ENCODE data around the gene ENTPD5. TPM values are rescaled to one million over a fixed set of nuclear protein-coding genes. Genes with fewer than 3 reads are reported as not detected.

ENTPD5 gene
- total and polyA plus RNA-seq, 2 donors (not counting 1 experiment from before 2014, with no cell fraction given): 9.6 to 13.7 TPM

DNA sequence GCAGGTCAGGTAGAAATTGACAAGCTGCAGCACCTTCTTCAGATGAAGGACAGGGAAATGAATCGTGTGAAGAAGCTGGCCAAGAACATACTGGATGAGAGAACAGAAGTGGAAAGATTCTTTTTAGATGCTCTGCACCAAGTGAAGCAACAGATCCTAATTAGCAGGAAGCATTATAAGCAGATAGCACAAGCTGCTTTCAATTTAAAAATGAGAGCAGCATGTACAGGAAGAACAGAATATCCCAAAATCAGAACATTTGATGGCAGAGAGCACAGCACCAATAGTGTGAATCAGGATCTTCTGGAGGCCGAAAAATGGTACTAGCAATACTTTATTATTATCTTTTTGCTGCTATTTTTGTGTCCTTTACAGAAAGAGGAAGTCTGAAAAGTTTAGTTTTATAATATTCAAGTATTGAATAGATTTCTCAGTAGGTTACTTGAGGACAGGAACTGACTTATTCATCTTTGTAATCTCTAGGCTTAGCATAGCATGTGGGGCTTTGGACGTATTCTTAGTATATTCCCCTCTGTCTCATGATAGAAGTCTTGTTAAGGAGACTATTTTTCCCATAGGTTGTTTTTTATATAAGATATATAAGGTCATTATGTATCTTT, 30.9 kb upstream of the ENTPD5 start:
- Histone ChIP-seq H3K27me3 (ENCODE audit: control insufficient read depth, insufficient read depth, low read length) (no peaks in the 10 kb centered on the region), H3K36me3 (ENCODE audit: control insufficient read depth, insufficient read depth, low read length) (no peaks in the 10 kb centered on the region), H3K9me3 (ENCODE audit: control insufficient read depth, insufficient read depth, low read depth, low read length) (no peaks in the 10 kb centered on the region), H3K4me1 (ENCODE audit: control insufficient read depth, extremely low read depth, insufficient read depth, low read length) (no peaks in the 10 kb centered on the region), H4K20me1 (ENCODE audit: control insufficient read depth, extremely low read depth, insufficient read depth, low read length) (no peaks in the 10 kb centered on the region), H3K27ac (ENCODE audit: insufficient read depth, low read length) (no peak overlapping the region), H3K4me2 (ENCODE audit: extremely low read depth, insufficient read depth, low read length) (no peak overlapping the region), H2AFZ (ENCODE audit: low read length) (no peak overlapping the region), H3K9ac (ENCODE audit: insufficient read depth, low read length) (no peak overlapping the region), H3K4me3 (replicated peaks in 1 of 4; ENCODE audit: control extremely low read depth in 1 of 4, insufficient read depth in 1 of 4, low read depth in 3 of 4, low read length in 4 of 4) (no peak overlapping the region), H3K79me2 (ENCODE audit: control insufficient read depth, insufficient read depth, low read length) (no peaks in the 10 kb centered on the region)
- no peak for DNase-seq (ENCODE audit: low read depth in 2 of 2)
- TF ChIP-seq, protein P1, sequence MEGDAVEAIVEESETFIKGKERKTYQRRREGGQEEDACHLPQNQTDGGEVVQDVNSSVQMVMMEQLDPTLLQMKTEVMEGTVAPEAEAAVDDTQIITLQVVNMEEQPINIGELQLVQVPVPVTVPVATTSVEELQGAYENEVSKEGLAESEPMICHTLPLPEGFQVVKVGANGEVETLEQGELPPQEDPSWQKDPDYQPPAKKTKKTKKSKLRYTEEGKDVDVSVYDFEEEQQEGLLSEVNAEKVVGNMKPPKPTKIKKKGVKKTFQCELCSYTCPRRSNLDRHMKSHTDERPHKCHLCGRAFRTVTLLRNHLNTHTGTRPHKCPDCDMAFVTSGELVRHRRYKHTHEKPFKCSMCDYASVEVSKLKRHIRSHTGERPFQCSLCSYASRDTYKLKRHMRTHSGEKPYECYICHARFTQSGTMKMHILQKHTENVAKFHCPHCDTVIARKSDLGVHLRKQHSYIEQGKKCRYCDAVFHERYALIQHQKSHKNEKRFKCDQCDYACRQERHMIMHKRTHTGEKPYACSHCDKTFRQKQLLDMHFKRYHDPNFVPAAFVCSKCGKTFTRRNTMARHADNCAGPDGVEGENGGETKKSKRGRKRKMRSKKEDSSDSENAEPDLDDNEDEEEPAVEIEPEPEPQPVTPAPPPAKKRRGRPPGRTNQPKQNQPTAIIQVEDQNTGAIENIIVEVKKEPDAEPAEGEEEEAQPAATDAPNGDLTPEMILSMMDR (conservative IDR thresholded peaks at IDR 0.05 in 1 of 2, IDR thresholded peaks at IDR 0.05 in 1 of 2; ENCODE audit: low read depth in 1 of 2, low read length in 2 of 2): no peak
- TF ChIP-seq EZH2 (IDR thresholded peaks at IDR 0.05; ENCODE audit: low read length, missing control alignments): no peak

DNA sequence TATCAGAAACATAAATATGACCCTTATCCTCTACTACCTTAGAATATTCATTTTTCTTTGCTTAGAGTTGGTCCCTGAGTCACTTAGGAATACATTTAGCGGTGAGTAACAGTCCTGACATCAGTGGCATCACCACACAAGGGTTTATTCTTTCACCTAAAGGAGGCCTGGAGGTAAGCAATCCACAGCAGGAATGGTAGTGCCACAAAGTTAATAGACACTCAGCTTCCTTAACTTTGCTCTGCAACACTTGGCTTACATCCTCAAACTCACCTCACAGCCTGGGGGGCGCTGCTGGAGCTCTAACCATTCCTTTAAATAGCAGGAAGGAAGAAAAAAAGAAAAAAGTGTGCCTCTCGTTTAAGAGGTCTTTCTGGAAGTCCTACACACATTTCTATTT, 29.2 kb upstream of the ENTPD5 start:
- Histone ChIP-seq H3K27ac (ENCODE audit: insufficient read depth, low read length) (no peak overlapping the region), H3K9ac (ENCODE audit: insufficient read depth, low read length) (no peak overlapping the region), H3K9me3 (ENCODE audit: control insufficient read depth, insufficient read depth, low read depth, low read length) (no peaks in the 10 kb centered on the region), H3K36me3 (ENCODE audit: control insufficient read depth, insufficient read depth, low read length) (no peaks in the 10 kb centered on the region), H3K27me3 (ENCODE audit: control insufficient read depth, insufficient read depth, low read length) (no peaks in the 10 kb centered on the region), H2AFZ (ENCODE audit: low read length) (no peak overlapping the region), H3K4me2 (ENCODE audit: extremely low read depth, insufficient read depth, low read length) (no peak overlapping the region), H4K20me1 (ENCODE audit: control insufficient read depth, extremely low read depth, insufficient read depth, low read length) (no peaks in the 10 kb centered on the region), H3K79me2 (ENCODE audit: control insufficient read depth, insufficient read depth, low read length) (no peaks in the 10 kb centered on the region), H3K4me3 (replicated peaks in 1 of 4; ENCODE audit: control extremely low read depth in 1 of 4, insufficient read depth in 1 of 4, low read depth in 3 of 4, low read length in 4 of 4) (no peak overlapping the region), H3K4me1 (ENCODE audit: control insufficient read depth, extremely low read depth, insufficient read depth, low read length) (no peaks in the 10 kb centered on the region)
- peak in 1 of 2 donors; percentile 36 for DNase-seq (ENCODE audit: low read depth in 2 of 2)
- no peak for TF ChIP-seq EZH2 (IDR thresholded peaks at IDR 0.05; ENCODE audit: low read length, missing control alignments)
- TF ChIP-seq, protein P1 (conservative IDR thresholded peaks at IDR 0.05 in 1 of 2, IDR thresholded peaks at IDR 0.05 in 1 of 2; ENCODE audit: low read depth in 1 of 2, low read length in 2 of 2): no peak

DNA sequence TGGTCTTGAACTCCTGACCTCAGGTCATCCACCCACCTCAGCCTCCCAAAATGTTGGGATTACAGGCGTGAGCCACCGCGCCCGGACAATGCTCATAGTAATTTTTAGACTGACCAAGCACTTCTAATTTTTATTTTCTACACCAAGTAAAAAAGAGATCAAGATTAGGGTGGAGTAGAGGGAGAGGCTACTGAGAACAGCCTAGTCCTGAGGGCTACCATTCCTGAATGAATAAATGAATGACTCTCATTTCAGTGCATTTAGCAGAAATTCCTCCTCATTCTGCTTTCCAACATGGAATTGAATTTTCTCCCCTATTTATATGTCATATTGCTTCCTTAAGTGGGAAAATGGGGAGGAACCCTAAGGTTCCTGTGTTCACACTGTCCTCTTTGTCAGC, 26.4 kb upstream of the ENTPD5 start:
- no peaks in the 10 kb centered on the region for H3K27me3 ChIP-seq (ENCODE audit: control insufficient read depth, insufficient read depth, low read length)
- H4K20me1 ChIP-seq (ENCODE audit: control insufficient read depth, extremely low read depth, insufficient read depth, low read length): no peaks in the 10 kb centered on the region
- no peaks in the 10 kb centered on the region for H3K9me3 ChIP-seq (ENCODE audit: control insufficient read depth, insufficient read depth, low read depth, low read length)
- no peak for DNase-seq (ENCODE audit: low read depth in 2 of 2)
- H3K27ac ChIP-seq (ENCODE audit: insufficient read depth, low read length): no peak overlapping the region
- no peak overlapping the region for H3K4me3 ChIP-seq (replicated peaks in 1 of 4; ENCODE audit: control extremely low read depth in 1 of 4, insufficient read depth in 1 of 4, low read depth in 3 of 4, low read length in 4 of 4)
- H3K79me2 ChIP-seq (ENCODE audit: control insufficient read depth, insufficient read depth, low read length): no peaks in the 10 kb centered on the region
- no peak overlapping the region for H3K4me2 ChIP-seq (ENCODE audit: extremely low read depth, insufficient read depth, low read length)
- no peaks in the 10 kb centered on the region for H3K36me3 ChIP-seq (ENCODE audit: control insufficient read depth, insufficient read depth, low read length)
- H2AFZ ChIP-seq (ENCODE audit: low read length): no peak overlapping the region
- no peak for TF ChIP-seq EZH2 (IDR thresholded peaks at IDR 0.05; ENCODE audit: low read length, missing control alignments)
- TF ChIP-seq, protein P1 (conservative IDR thresholded peaks at IDR 0.05 in 1 of 2, IDR thresholded peaks at IDR 0.05 in 1 of 2; ENCODE audit: low read depth in 1 of 2, low read length in 2 of 2): no peak
- H3K4me1 ChIP-seq (ENCODE audit: control insufficient read depth, extremely low read depth, insufficient read depth, low read length): no peaks in the 10 kb centered on the region
- H3K9ac ChIP-seq (ENCODE audit: insufficient read depth, low read length): no peak overlapping the region
